GM23338 (cell line): ENCODE data around the gene RAPGEF4. TPM values are rescaled to one million over a fixed set of nuclear protein-coding genes. Genes with fewer than 3 reads are reported as not detected.

Experiments
- ATAC-seq: fragments of 200-7000 bp; cut with Tn5 transposase; 3 replicates; pipeline ENCODE4 v1.9.1; 2020
- DNase-seq: peaks from one replicate; pipeline ENCODE4 v3.0.0-alpha.2; 2015; ENCODE audit warnings: low spot score
- H2AFZ ChIP-seq: fragments of 200-600 bp; sonication (generic); 2 replicates; pipeline ENCODE4 v1.8.0; 2016; ENCODE audit warnings: antibody characterized with exemption, mild to moderate bottlenecking, moderate library complexity
- H3F3A ChIP-seq: fragments of 200-600 bp; sonication (generic); replicated peaks from 2 replicates; pipeline ENCODE4 v1.8.0; 2017; ENCODE audit warnings: antibody characterized with exemption, mixed run types, low read depth
- H3K27ac ChIP-seq: fragments of 200-600 bp; sonication (generic); 2 replicates; pipeline ENCODE4 v1.6.1; 2016; ENCODE audit warnings: low read depth
- H3K27me3 ChIP-seq: fragments of 200-600 bp; sonication (generic); 2 replicates; pipeline ENCODE4 v1.8.0; 2016; ENCODE audit warnings: mild to moderate bottlenecking, mixed run types, moderate library complexity; ENCODE audit not compliant: insufficient read depth
- H3K36me3 ChIP-seq: fragments of 200-600 bp; sonication (generic); 2 replicates; pipeline ENCODE4 v1.8.0; 2016; ENCODE audit warnings: mild to moderate bottlenecking; ENCODE audit not compliant: insufficient read depth
- H3K4me1 ChIP-seq: fragments of 200-600 bp; sonication (generic); 2 replicates; pipeline ENCODE4 v1.8.0; 2016; ENCODE audit warnings: mild to moderate bottlenecking, moderate library complexity; ENCODE audit not compliant: insufficient read depth
- H3K4me2 ChIP-seq: fragments of 200-600 bp; sonication (generic); 2 replicates; pipeline ENCODE4 v1.7.1; 2017; ENCODE audit warnings: mixed run types
- H3K4me3 ChIP-seq: fragments of 200-600 bp; sonication (generic); 2 replicates; pipeline ENCODE4 v1.6.1; 2016; ENCODE audit warnings: mixed run types
- H3K79me2 ChIP-seq: fragments of 200-600 bp; sonication (generic); replicated peaks from 2 replicates; pipeline ENCODE4 v1.8.0; 2017; ENCODE audit warnings: mild to moderate bottlenecking; ENCODE audit not compliant: insufficient read depth
- H3K9me2 ChIP-seq: fragments of 200-600 bp; sonication (generic); 2 replicates; pipeline ENCODE4 v1.8.0; 2017; ENCODE audit not compliant: insufficient read depth
- H4K20me1 ChIP-seq: fragments of 200-600 bp; sonication (generic); replicated peaks from 2 replicates; pipeline ENCODE4 v1.8.0; 2017; ENCODE audit warnings: mild to moderate bottlenecking; ENCODE audit not compliant: insufficient read depth
- H3K27ac Mint-ChIP-seq: 2 replicates; pipeline ENCODE4 v1.8.0; 2020; ENCODE audit warnings: inconsistent platforms, mild to moderate bottlenecking, moderate library complexity, mixed read lengths
- H3K27me3 Mint-ChIP-seq: 3 replicates; pipeline ENCODE4 v1.8.0; 2022; ENCODE audit warnings: low read depth, mild to moderate bottlenecking, moderate library complexity, mixed read lengths, inconsistent platforms; ENCODE audit not compliant: insufficient read depth, poor library complexity
- H3K36me3 Mint-ChIP-seq: 3 replicates; pipeline ENCODE4 v1.8.0; 2021; ENCODE audit warnings: low read depth, mild to moderate bottlenecking, inconsistent platforms, moderate library complexity, mixed read lengths
- H3K4me1 Mint-ChIP-seq: 3 replicates; pipeline ENCODE4 v1.8.0; 2020; ENCODE audit warnings: mild to moderate bottlenecking, inconsistent platforms, mixed read lengths
- H3K4me3 Mint-ChIP-seq: 3 replicates; pipeline ENCODE4 v1.8.0; 2021; ENCODE audit warnings: moderate library complexity, mild to moderate bottlenecking, inconsistent platforms, mixed read lengths
- H3K9me3 Mint-ChIP-seq: 3 replicates; pipeline ENCODE4 v1.8.0; 2020; ENCODE audit warnings: moderate library complexity, mild to moderate bottlenecking, inconsistent platforms, mixed read lengths
- CREB1 ChIP-seq: fragments of 250-450 bp; sonication (Bioruptor Pico); IDR thresholded peaks from 2 replicates; pipeline ENCODE4 v1.5.0; 2020; ENCODE audit warnings: low read depth, mild to moderate bottlenecking, moderate library complexity
- CTCF ChIP-seq, 2 experiments: fragments of 200-600 bp in 1 of 2; sonication (generic) in 1 of 2; conservative IDR thresholded peaks; 2 replicates each; pipeline versions ENCODE4 v1.5.1 to v1.6.1; 2016 to 2017; ENCODE audit warnings: antibody characterized with exemption in 2 of 2, low read depth in 2 of 2, mild to moderate bottlenecking in 2 of 2, moderate library complexity in 1 of 2
- ETS1 ChIP-seq: IDR thresholded peaks from 2 replicates; pipeline ENCODE4 v1.6.1; 2016; ENCODE audit warnings: antibody characterized with exemption
- EZH2 ChIP-seq: fragments of 200-600 bp; sonication (generic); IDR thresholded peaks from one replicate; pipeline ENCODE4 v1.8.0; 2017; ENCODE audit warnings: antibody characterized with exemption, mild to moderate bottlenecking, low read depth; ENCODE audit not compliant: unreplicated experiment
- EZH2phosphoT487 ChIP-seq: fragments of 200-600 bp; sonication (generic); IDR thresholded peaks from one replicate; pipeline ENCODE4 v1.8.1; 2018; ENCODE audit warnings: antibody characterized with exemption; ENCODE audit not compliant: unreplicated experiment
- JUNB ChIP-seq: IDR thresholded peaks from one replicate; pipeline ENCODE4 v1.6.1; 2016; ENCODE audit warnings: antibody characterized with exemption; ENCODE audit not compliant: unreplicated experiment
- NANOG ChIP-seq: IDR thresholded peaks from 2 replicates; pipeline ENCODE4 v1.6.1; 2016; ENCODE audit warnings: antibody characterized with exemption, borderline replicate concordance
- POLR2AphosphoS5 ChIP-seq: IDR thresholded peaks from 2 replicates; pipeline ENCODE4 v1.6.1; 2016; ENCODE audit warnings: antibody characterized with exemption, low read depth
- STAT1 ChIP-seq: IDR thresholded peaks from one replicate; pipeline ENCODE4 v1.6.1; 2016; ENCODE audit warnings: antibody characterized with exemption; ENCODE audit not compliant: unreplicated experiment
- ZNF114 ChIP-seq: fragments of 250-450 bp; sonication (Bioruptor Pico); IDR thresholded peaks from 2 replicates; pipeline ENCODE4 v1.5.0; 2020; ENCODE audit warnings: mild to moderate bottlenecking, moderate library complexity
- ZNF331 ChIP-seq: fragments of 250-450 bp; sonication (Bioruptor Pico); IDR thresholded peaks from 2 replicates; pipeline ENCODE4 v1.5.0; 2020; ENCODE audit warnings: low read depth, mild to moderate bottlenecking, moderate library complexity
- ZNF462 ChIP-seq: fragments of 250-450 bp; sonication (Bioruptor Pico); IDR thresholded peaks from 2 replicates; pipeline ENCODE4 v1.5.0; 2020; ENCODE audit warnings: mild to moderate bottlenecking, moderate library complexity
- polyA plus RNA-seq: library from polyadenylated mRNA; unstranded; fragments of >200 nt; fragmentation: Nextera tagmentation; extraction: Ambion mirVana; gene quantifications from 2 replicates; pipeline ENCODE4 v1.2.1, GENCODE V29; 2016
- total RNA-seq: library from RNA; depleted of rRNA; stranded (reverse); fragments of >200 nt; shearing (Covaris generic); gene quantifications from 2 replicates; pipeline ENCODE4 v1.2.3, GENCODE V29; 2014
- TF ChIP-seq, protein P1 (sequence below): IDR thresholded peaks from one replicate; pipeline ENCODE4 v1.6.1; 2018; ENCODE audit warnings: antibody characterized with exemption; ENCODE audit not compliant: unreplicated experiment

The RAPGEF4 gene
- total and polyA plus RNA-seq, 2 experiments from 2014 or later, result 1.7 to 4.7 TPM

- TF ChIP-seq ETS1 (no peak), CTCF (conservative IDR thresholded peaks at IDR 0.05; ENCODE audit: low read depth in 2 of 2) (no peak)
Observed at GRCh38 chr2:173044686-173045085, 309.0 kb downstream of the RAPGEF4 start (continued).

DNA sequence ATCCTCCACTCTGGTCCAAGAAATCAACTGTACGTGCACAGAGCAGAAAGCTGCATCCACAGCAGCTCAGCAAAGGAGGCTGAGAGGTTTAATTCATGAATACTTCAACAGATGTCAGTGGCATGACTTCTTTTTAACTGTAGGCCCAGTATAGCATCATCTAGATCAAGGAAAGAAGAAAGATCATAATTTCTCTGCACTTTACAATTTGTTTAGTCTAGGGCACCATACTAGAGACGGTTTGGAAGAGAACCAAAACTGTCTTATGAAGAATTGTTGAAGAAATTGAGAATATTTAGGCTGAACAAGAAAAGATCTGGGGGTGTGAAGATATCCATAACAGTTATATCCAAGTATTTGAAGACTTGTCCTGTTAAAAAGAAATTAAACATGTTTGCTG is 309.5 kb downstream of the RAPGEF4 start:
- Histone ChIP-seq H3K4me3 (no peak overlapping the region), H3F3A (no peaks in the 10 kb centered on the region), H3K36me3 (no peaks in the 10 kb centered on the region), H3K27me3 (no peaks in the 10 kb centered on the region), H3K4me2 (no peak overlapping the region), H3K27ac (no peak overlapping the region), H4K20me1 (no peaks in the 10 kb centered on the region), H3K4me1 (no peaks in the 10 kb centered on the region; the same call in 1 of the 2 replicates), H3K9me2 (no peaks in the 10 kb centered on the region), H3K79me2 (no peaks in the 10 kb centered on the region), H2AFZ (no peak overlapping the region; the same call in 1 of the 2 replicates)
- H3K36me3 Mint-ChIP-seq, result no peaks in the 10 kb centered on the region
- DNase-seq (no peak), ATAC-seq (no peak)
- no peaks in the 10 kb centered on the region for H3K9me3 Mint-ChIP-seq
- H3K27me3 Mint-ChIP-seq, result peaks cover 2% of the 10 kb centered on the region
- peaks cover 3% of the 10 kb centered on the region; the same call in 1 of the 3 replicates for H3K4me1 Mint-ChIP-seq
- H3K27ac Mint-ChIP-seq, result no peak overlapping the region
- H3K4me3 Mint-ChIP-seq, result no peak overlapping the region
- no peak for TF ChIP-seq EZH2phosphoT487
- no peak for TF ChIP-seq STAT1
- TF ChIP-seq JUNB, result no peak
- TF ChIP-seq EZH2, result no peak
- no peak for TF ChIP-seq NANOG
- no peak for TF ChIP-seq ZNF331 (CRISPR knock-in tag)
- TF ChIP-seq CREB1 (CRISPR knock-in tag), result no peak
- TF ChIP-seq ZNF114 (CRISPR knock-in tag), result no peak
- no peak for TF ChIP-seq ZNF462
- TF ChIP-seq POLR2AphosphoS5, result no peak
- TF ChIP-seq, protein P1, sequence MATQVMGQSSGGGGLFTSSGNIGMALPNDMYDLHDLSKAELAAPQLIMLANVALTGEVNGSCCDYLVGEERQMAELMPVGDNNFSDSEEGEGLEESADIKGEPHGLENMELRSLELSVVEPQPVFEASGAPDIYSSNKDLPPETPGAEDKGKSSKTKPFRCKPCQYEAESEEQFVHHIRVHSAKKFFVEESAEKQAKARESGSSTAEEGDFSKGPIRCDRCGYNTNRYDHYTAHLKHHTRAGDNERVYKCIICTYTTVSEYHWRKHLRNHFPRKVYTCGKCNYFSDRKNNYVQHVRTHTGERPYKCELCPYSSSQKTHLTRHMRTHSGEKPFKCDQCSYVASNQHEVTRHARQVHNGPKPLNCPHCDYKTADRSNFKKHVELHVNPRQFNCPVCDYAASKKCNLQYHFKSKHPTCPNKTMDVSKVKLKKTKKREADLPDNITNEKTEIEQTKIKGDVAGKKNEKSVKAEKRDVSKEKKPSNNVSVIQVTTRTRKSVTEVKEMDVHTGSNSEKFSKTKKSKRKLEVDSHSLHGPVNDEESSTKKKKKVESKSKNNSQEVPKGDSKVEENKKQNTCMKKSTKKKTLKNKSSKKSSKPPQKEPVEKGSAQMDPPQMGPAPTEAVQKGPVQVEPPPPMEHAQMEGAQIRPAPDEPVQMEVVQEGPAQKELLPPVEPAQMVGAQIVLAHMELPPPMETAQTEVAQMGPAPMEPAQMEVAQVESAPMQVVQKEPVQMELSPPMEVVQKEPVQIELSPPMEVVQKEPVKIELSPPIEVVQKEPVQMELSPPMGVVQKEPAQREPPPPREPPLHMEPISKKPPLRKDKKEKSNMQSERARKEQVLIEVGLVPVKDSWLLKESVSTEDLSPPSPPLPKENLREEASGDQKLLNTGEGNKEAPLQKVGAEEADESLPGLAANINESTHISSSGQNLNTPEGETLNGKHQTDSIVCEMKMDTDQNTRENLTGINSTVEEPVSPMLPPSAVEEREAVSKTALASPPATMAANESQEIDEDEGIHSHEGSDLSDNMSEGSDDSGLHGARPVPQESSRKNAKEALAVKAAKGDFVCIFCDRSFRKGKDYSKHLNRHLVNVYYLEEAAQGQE, result no peak
